GM18907 (cell line): ENCODE data around the gene ZFAND2A.
A peak's percentile ranks its signal among the peaks of the same experiment; 100 is the strongest.
"Not testable (repeated sequence)": the region's sequence is repeated elsewhere in the genome, so short reads cannot be mapped to it uniquely, and the experiment has no call there.

ENCODE experiments used
- ATAC-seq: cut with Tn5 transposase; IDR thresholded peaks from one replicate; pipeline ENCODE4 v1.9.1; 2021; ENCODE audit warnings: mild to moderate bottlenecking, moderate library complexity; ENCODE audit not compliant: unreplicated experiment

Gene ZFAND2A

GRCh38 chr7:1175967-1176851 is 16.2 kb upstream of the ZFAND2A start:
- peak; percentile 74 for ATAC-seq

GRCh38 chr7:1175597-1175966 is 15.6 kb upstream of the ZFAND2A start:
- ATAC-seq = no peak

GRCh38 chr7:1174881-1175596 is 15.0 kb upstream of the ZFAND2A start:
- ATAC-seq = no peak

- ATAC-seq = no peak
Measured at GRCh38 chr7:1174002-1174401, 14.0 kb upstream of the ZFAND2A start.

- ATAC-seq = no peak
Measured at GRCh38 chr7:1172666-1173523, 12.9 kb upstream of the ZFAND2A start.

- not testable (repeated sequence) for ATAC-seq
Measured at GRCh38 chr7:1171516-1171915, 11.5 kb upstream of the ZFAND2A start.

- ATAC-seq = no peak
Measured at GRCh38 chr7:1170741-1171501, 10.9 kb upstream of the ZFAND2A start.

- ATAC-seq = peak; percentile 80
Measured at GRCh38 chr7:1169409-1170368, 9.7 kb upstream of the ZFAND2A start.

GRCh38 chr7:1168422-1168821 is 8.4 kb upstream of the ZFAND2A start:
- no peak for ATAC-seq

- ATAC-seq = no peak
Measured at GRCh38 chr7:1164436-1164835, 4.4 kb upstream of the ZFAND2A start.

GRCh38 chr7:1163121-1163520 is 3.1 kb upstream of the ZFAND2A start:
- ATAC-seq = no peak

GRCh38 chr7:1160670-1161021 is 650 bp upstream of the ZFAND2A start:
- ATAC-seq = peak; percentile 29

- ATAC-seq = not testable (repeated sequence)
Measured at GRCh38 chr7:1159231-1159630, 765 bp downstream of the ZFAND2A start.

- no peak for ATAC-seq
Measured at GRCh38 chr7:1158203-1159126, 1.5 kb downstream of the ZFAND2A start.

GRCh38 chr7:1156782-1157535 is 3.0 kb downstream of the ZFAND2A start:
- no peak for ATAC-seq

GRCh38 chr7:1155818-1156781 is 3.9 kb downstream of the ZFAND2A start:
- ATAC-seq = not testable (repeated sequence)
